H1 (cell line): Measurements from ENCODE around the gene CNPY2. TPM values are rescaled to one million over a fixed set of nuclear protein-coding genes. Genes with fewer than 3 reads are reported as not detected.

Experiments
- CTCF ChIA-PET: fragments of 300-600 bp; sonication (Branson Sonifier 250); formaldehyde crosslinking; loops from one replicate; lab custom pipeline; 2021; ENCODE audit not compliant: partially characterized antibody; lab: Charles Lee
- POLR2A ChIA-PET: fragments of 300-600 bp; sonication (Branson Sonifier 250); formaldehyde crosslinking; loops from one replicate; lab custom pipeline; 2021; ENCODE audit warnings: inconsistent platforms; ENCODE audit not compliant: partially characterized antibody; lab: Charles Lee
- DNase-seq, 2 experiments: peaks; one replicate each; pipeline versions ENCODE4 v3.0.0 to v3.0.0-alpha.2; 2010 to 2022; ENCODE audit warnings: low spot score in 2 of 2, low read depth in 1 of 2, mixed read lengths in 1 of 2
- FAIRE-seq: peaks from 2 replicates; lab custom pipeline; 2011; peaks lifted over from hg19 to GRCh38; lab: Jason Lieb, UNC
- H2AFZ ChIP-seq: 2 replicates; pipeline ENCODE4 v1.8.1; 2012; ENCODE audit warnings: low read length, inconsistent platforms
- H2AK5ac ChIP-seq: 2 replicates; pipeline ENCODE4 v1.6.1; 2013; ENCODE audit warnings: low read depth, low read length
- H2BK120ac ChIP-seq: replicated peaks from 2 replicates; pipeline ENCODE3; 2013; ENCODE audit warnings: low read depth, low read length, inconsistent platforms
- H2BK12ac ChIP-seq: 2 replicates; pipeline ENCODE4 v1.6.1; 2013; ENCODE audit warnings: low read depth, low read length
- H2BK15ac ChIP-seq: 2 replicates; pipeline ENCODE4 v1.6.1; 2013; ENCODE audit warnings: low read length
- H2BK20ac ChIP-seq: 2 replicates; pipeline ENCODE4 v1.6.1; 2013; ENCODE audit warnings: low read length
- H2BK5ac ChIP-seq: 2 replicates; pipeline ENCODE4 v1.6.1; 2013; ENCODE audit warnings: low read depth, low read length
- H3K14ac ChIP-seq: 2 replicates; pipeline ENCODE4 v1.6.1; 2013; ENCODE audit warnings: inconsistent platforms; ENCODE audit not compliant: insufficient read length
- H3K18ac ChIP-seq: 2 replicates; pipeline ENCODE4 v1.6.1; 2013; ENCODE audit warnings: low read length; ENCODE audit errors: extremely low read depth
- H3K23ac ChIP-seq: 2 replicates; pipeline ENCODE4 v1.6.1; 2013; ENCODE audit warnings: inconsistent platforms; ENCODE audit not compliant: insufficient read length
- H3K23me2 ChIP-seq: 2 replicates; pipeline ENCODE4 v1.6.1; 2013; ENCODE audit warnings: low read depth, low read length
- H3K27ac ChIP-seq: 2 replicates; pipeline ENCODE4 v1.6.1; 2011; ENCODE audit warnings: low read depth, low read length, inconsistent platforms
- H3K27me3 ChIP-seq, 4 experiments: replicated peaks in 1 of 4; 1 replicate in 1 of 4; 2 replicates in 3 of 4; pipeline versions ENCODE4 v1.6.1 to v1.8.1; 2011 to 2013; ENCODE audit warnings: low read length in 3 of 4, mild to moderate bottlenecking in 3 of 4, inconsistent platforms in 2 of 4, mixed read lengths in 2 of 4, moderate library complexity in 1 of 4; ENCODE audit not compliant: control insufficient read depth in 3 of 4, insufficient read depth in 3 of 4; ENCODE audit errors: extremely low read depth in 1 of 4
- H3K36me3 ChIP-seq, 4 experiments: 2 replicates each; pipeline versions ENCODE4 v1.6.1 to v1.8.1; 2011 to 2013; ENCODE audit warnings: mild to moderate bottlenecking in 4 of 4, low read length in 3 of 4, moderate library complexity in 2 of 4, control low read depth in 1 of 4, inconsistent platforms in 1 of 4; ENCODE audit not compliant: insufficient read depth in 4 of 4, control insufficient read depth in 2 of 4
- H3K4ac ChIP-seq: replicated peaks from 2 replicates; pipeline ENCODE3; 2013; ENCODE audit warnings: low read length, low read depth, mixed read lengths, inconsistent platforms; ENCODE audit not compliant: insufficient read length
- H3K4me1 ChIP-seq, 4 experiments: replicated peaks in 1 of 4; 1 replicate in 1 of 4; 2 replicates in 3 of 4; pipeline versions ENCODE4 v1.6.1 to v1.8.1; 2011 to 2013; ENCODE audit warnings: low read length in 3 of 4, inconsistent platforms in 2 of 4, mixed read lengths in 1 of 4; ENCODE audit not compliant: insufficient read depth in 4 of 4, control insufficient read depth in 3 of 4
- H3K4me2 ChIP-seq, 2 experiments: 2 replicates each; pipeline versions ENCODE4 v1.6.1 to v1.8.1; 2011 to 2013; ENCODE audit warnings: low read depth in 2 of 2, low read length in 2 of 2, control low read depth in 1 of 2, inconsistent platforms in 1 of 2, mild to moderate bottlenecking in 1 of 2; ENCODE audit not compliant: insufficient read depth in 1 of 2
- H3K4me3 ChIP-seq, 4 experiments: fragments of 200-600, 300-600 bp in 1 of 4; sonication (generic), shearing (Covaris generic), sonication (Bioruptor Twin) in 1 of 4; 2 replicates each; pipeline versions ENCODE4 v1.5.1 to v1.8.1; 2011 to 2016; ENCODE audit warnings: low read length in 4 of 4, low read depth in 3 of 4, control low read depth in 2 of 4, inconsistent platforms in 2 of 4, mild to moderate bottlenecking in 2 of 4, mixed read lengths in 1 of 4, moderate library complexity in 1 of 4; ENCODE audit not compliant: insufficient read depth in 2 of 4; ENCODE audit errors: extremely low read depth in 1 of 4
- H3K56ac ChIP-seq: replicated peaks from 2 replicates; pipeline ENCODE3; 2013; ENCODE audit warnings: low read depth, mild to moderate bottlenecking, mixed read lengths, low read length, inconsistent platforms; ENCODE audit not compliant: insufficient read length
- H3K79me1 ChIP-seq: 2 replicates; pipeline ENCODE4 v1.6.1; 2013; ENCODE audit warnings: low read depth, low read length, control low read depth
- H3K79me2 ChIP-seq, 2 experiments: 2 replicates each; pipeline versions ENCODE4 v1.6.1 to v1.8.1; 2012 to 2013; ENCODE audit warnings: low read length in 2 of 2, mild to moderate bottlenecking in 2 of 2, inconsistent platforms in 1 of 2; ENCODE audit not compliant: insufficient read depth in 2 of 2, control insufficient read depth in 1 of 2
- H3K9ac ChIP-seq, 4 experiments: replicated peaks in 1 of 4; 1 replicate in 1 of 4; 2 replicates in 3 of 4; pipeline versions ENCODE4 v1.6.1 to v1.8.1; 2011 to 2013; ENCODE audit warnings: low read depth in 3 of 4, low read length in 3 of 4, control low read depth in 2 of 4, mild to moderate bottlenecking in 2 of 4, moderate library complexity in 2 of 4, inconsistent platforms in 1 of 4; ENCODE audit errors: extremely low read depth in 1 of 4
- H3K9me3 ChIP-seq, 2 experiments: 2 replicates each; pipeline versions ENCODE4 v1.6.1 to v1.8.1; 2012 to 2013; ENCODE audit warnings: mild to moderate bottlenecking in 2 of 2, moderate library complexity in 2 of 2, control low read depth in 1 of 2, inconsistent platforms in 1 of 2, low read depth in 1 of 2, low read length in 1 of 2, mixed read lengths in 1 of 2; ENCODE audit not compliant: insufficient read depth in 2 of 2
- H4K20me1 ChIP-seq, 2 experiments: replicated peaks in 1 of 2; 2 replicates each; pipeline versions ENCODE3 to v1.8.1; 2011 to 2013; ENCODE audit warnings: inconsistent platforms in 2 of 2, low read length in 2 of 2, mild to moderate bottlenecking in 1 of 2; ENCODE audit not compliant: insufficient read depth in 2 of 2, control insufficient read depth in 1 of 2
- H4K5ac ChIP-seq: 2 replicates; pipeline ENCODE4 v1.6.1; 2013; ENCODE audit warnings: low read length, low read depth, mixed read lengths, inconsistent platforms; ENCODE audit not compliant: insufficient read length
- H4K8ac ChIP-seq: 2 replicates; pipeline ENCODE4 v1.8.0; 2013; ENCODE audit warnings: mild to moderate bottlenecking, moderate library complexity, low read length, inconsistent platforms; ENCODE audit not compliant: insufficient read depth; ENCODE audit errors: extremely low read depth
- H4K91ac ChIP-seq: replicated peaks from 2 replicates; pipeline ENCODE3; 2013; ENCODE audit warnings: low read length, mixed read lengths, inconsistent platforms; ENCODE audit not compliant: insufficient read length
- BRCA1 ChIP-seq: IDR thresholded peaks from 2 replicates; pipeline ENCODE4 v1.6.1; 2012; ENCODE audit warnings: low read depth, low read length, improper control_type of control experiment
- CHD2 ChIP-seq: IDR thresholded peaks from 2 replicates; pipeline ENCODE4 v1.6.1; 2012; ENCODE audit warnings: low read length, improper control_type of control experiment
- FOSL1 ChIP-seq: IDR thresholded peaks from 2 replicates; pipeline ENCODE4 v1.6.1; 2011; ENCODE audit warnings: mild to moderate bottlenecking, low read depth, low read length, moderate library complexity; ENCODE audit not compliant: insufficient read depth
- JUN ChIP-seq: IDR thresholded peaks from 2 replicates; pipeline ENCODE4 v1.6.1; 2011; ENCODE audit warnings: low read depth, mild to moderate bottlenecking, improper control_type of control experiment, low read length
- NANOG ChIP-seq: IDR thresholded peaks from 2 replicates; pipeline ENCODE4 v1.6.1; 2011; ENCODE audit warnings: low read length, low read depth, mild to moderate bottlenecking, inconsistent platforms; ENCODE audit not compliant: insufficient read depth, poor library complexity, severe bottlenecking
- TAF1 ChIP-seq: IDR thresholded peaks from 2 replicates; pipeline ENCODE4 v1.6.1; 2011; ENCODE audit warnings: mild to moderate bottlenecking, low read depth, low read length
- WGBS, 2 experiments: shearing (Covaris generic) in 1 of 2; methylation state at CpG; one replicate each; pipeline versions ENCODE4 v1.1.6 to v1.1.7; 2013 to 2015; ENCODE audit warnings: low lambda C conversion rate in 2 of 2, mixed read lengths in 2 of 2, inconsistent platforms in 1 of 2, low coverage in 1 of 2, missing lambda C conversion rate in 1 of 2; ENCODE audit not compliant: insufficient replicate concordance in 2 of 2, insufficient coverage in 1 of 2, insufficient read length in 1 of 2; ENCODE audit errors: extremely low coverage in 1 of 2, missing lambda C conversion rate in 1 of 2; 5-methylcytosine and 5-hydroxymethylcytosine counted together
- polyA plus RNA-seq, 7 experiments: library from polyadenylated mRNA; depleted of rRNA in 3 of 7; stranded (reverse) in 5 of 7; unstranded in 2 of 7; fragments of >200 nt in 5 of 7; fragments of 200-250 nt in 2 of 7; gene quantifications; 1 replicate in 5 of 7; 2 replicates in 1 of 7; 4 replicates in 1 of 7; pipeline versions ENCODE4 v1.2.1 to v1.2.3, GENCODE V29; 2011 to 2013; ENCODE audit warnings: missing spikeins in 2 of 7, mixed read lengths in 2 of 7
- total RNA-seq: library from RNA; stranded (reverse); fragmentation: NEBNext Ultra II Directional; extraction: Animal tissue kit (Norgen Biotek cat#: 25700); gene quantifications from 2 replicates; pipeline ENCODE4 v1.2.1, GENCODE V29; 2021

The CNPY2 gene
- total and polyA plus RNA-seq, 2 of the 8 experiments (the other 6 are each of a cell fraction or from before 2014, with no cell fraction given): 203 to 281 TPM

DNA sequence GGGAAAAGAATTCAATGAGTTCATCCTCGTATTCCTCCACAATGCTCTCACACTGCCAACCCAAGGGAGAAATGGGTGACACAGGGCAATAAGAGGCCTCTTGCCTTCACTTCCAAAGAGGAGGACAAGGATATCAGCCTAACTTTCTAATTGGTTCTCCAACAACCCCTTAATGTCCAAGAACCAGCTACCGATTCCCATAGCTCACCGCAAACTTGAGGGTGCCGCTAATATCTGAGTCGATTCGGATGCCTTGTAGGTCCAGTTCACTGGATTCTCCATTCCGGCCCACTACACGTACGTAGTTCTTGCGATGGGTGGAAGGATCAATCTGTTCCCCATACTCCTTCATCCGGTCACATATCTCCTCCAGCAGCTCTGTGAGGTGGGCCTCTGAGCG, 4.8 kb downstream of the CNPY2 start:
- peaks cover 6% of the 10 kb centered on the region; the same call in 1 of the 2 replicates for H3K23me2 ChIP-seq
- POLR2A ChIA-PET: interaction anchor here (1.0 to 2.6 kb wide), 10 partner anchors 10 to 153 kb away, joined by 3 to 11 read pairs (median 4); partner anchors contain the start of genes COQ10A and STAT2
- no peak overlapping the region for H2BK12ac ChIP-seq
- H4K91ac ChIP-seq: no peak overlapping the region
- peaks cover 4% of the 10 kb centered on the region for H3K79me1 ChIP-seq
- H2AFZ ChIP-seq: no peak overlapping the region
- no peak overlapping the region for H2BK120ac ChIP-seq
- no peak overlapping the region for H4K8ac ChIP-seq
- FAIRE-seq: no peak
- no peak overlapping the region for H3K9ac ChIP-seq
- no peak overlapping the region for H3K4me3 ChIP-seq
- no peak overlapping the region for H3K4ac ChIP-seq
- H3K23ac ChIP-seq: no peak overlapping the region
- no peak overlapping the region for H2AK5ac ChIP-seq
- H3K27ac ChIP-seq: no peak overlapping the region
- no peak overlapping the region for H4K5ac ChIP-seq
- H3K9me3 ChIP-seq: no peaks in the 10 kb centered on the region
- H3K4me1 ChIP-seq: peaks cover 0 to 6% (median 3%) of the 10 kb centered on the region in 4 experiments; a peak in 5 of 7 replicates
- WGBS, 2 experiments: 97% methylated on average over 12 of the region's 12 CpGs; no CpG with 5 or more reads in 1 of the 2 experiments
- no peaks in the 10 kb centered on the region for H3K27me3 ChIP-seq
- H3K79me2 ChIP-seq: peaks cover 4 to 16% of the 10 kb centered on the region in 2 experiments; a peak in 3 of 4 replicates
- H2BK5ac ChIP-seq: no peak overlapping the region
- H3K4me2 ChIP-seq: no peak overlapping the region
- no peak overlapping the region for H3K18ac ChIP-seq
- CTCF ChIA-PET: interaction anchor here (1.0 to 2.2 kb wide), 6 partner anchors 10 to 153 kb away, joined by 3 to 11 read pairs (median 4); partner anchors contain the start of gene APOF
- peaks cover 8 to 62% (median 46%) of the 10 kb centered on the region in 4 experiments; a peak in 7 of 8 replicates for H3K36me3 ChIP-seq
- DNase-seq: no peak
- H2BK15ac ChIP-seq: no peak overlapping the region
- no peak overlapping the region for H3K14ac ChIP-seq
- H3K56ac ChIP-seq: no peak overlapping the region
- H4K20me1 ChIP-seq: no peaks in the 10 kb centered on the region
- no peak for TF ChIP-seq NANOG
- no peak for TF ChIP-seq FOSL1
- no peak for TF ChIP-seq BRCA1
- TF ChIP-seq JUN: no peak
- TF ChIP-seq TAF1: no peak
- TF ChIP-seq CHD2: no peak
- H2BK20ac ChIP-seq: no peak overlapping the region
